Dermis microvascular lymphatic vessel endothelial cell (primary cell): ENCODE data around the gene VAV2. TPM values are rescaled to one million over a fixed set of nuclear protein-coding genes. Genes with fewer than 3 reads are reported as not detected.

Experiments used
- DNase-seq, 2 donors: peaks; one replicate each; pipeline versions ENCODE4 v3.0.0 to v3.0.0-alpha.2; 2010; ENCODE audit warnings: low read depth in 2 of 2
- total RNA-seq: library from RNA; depleted of rRNA; stranded (reverse); fragments of >200 nt; gene quantifications from 2 replicates; pipeline ENCODE4 v1.2.1, GENCODE V29; 2014

VAV2 gene
- total RNA-seq, 1 donor from 2014 or later = 15.0 TPM

DNA sequence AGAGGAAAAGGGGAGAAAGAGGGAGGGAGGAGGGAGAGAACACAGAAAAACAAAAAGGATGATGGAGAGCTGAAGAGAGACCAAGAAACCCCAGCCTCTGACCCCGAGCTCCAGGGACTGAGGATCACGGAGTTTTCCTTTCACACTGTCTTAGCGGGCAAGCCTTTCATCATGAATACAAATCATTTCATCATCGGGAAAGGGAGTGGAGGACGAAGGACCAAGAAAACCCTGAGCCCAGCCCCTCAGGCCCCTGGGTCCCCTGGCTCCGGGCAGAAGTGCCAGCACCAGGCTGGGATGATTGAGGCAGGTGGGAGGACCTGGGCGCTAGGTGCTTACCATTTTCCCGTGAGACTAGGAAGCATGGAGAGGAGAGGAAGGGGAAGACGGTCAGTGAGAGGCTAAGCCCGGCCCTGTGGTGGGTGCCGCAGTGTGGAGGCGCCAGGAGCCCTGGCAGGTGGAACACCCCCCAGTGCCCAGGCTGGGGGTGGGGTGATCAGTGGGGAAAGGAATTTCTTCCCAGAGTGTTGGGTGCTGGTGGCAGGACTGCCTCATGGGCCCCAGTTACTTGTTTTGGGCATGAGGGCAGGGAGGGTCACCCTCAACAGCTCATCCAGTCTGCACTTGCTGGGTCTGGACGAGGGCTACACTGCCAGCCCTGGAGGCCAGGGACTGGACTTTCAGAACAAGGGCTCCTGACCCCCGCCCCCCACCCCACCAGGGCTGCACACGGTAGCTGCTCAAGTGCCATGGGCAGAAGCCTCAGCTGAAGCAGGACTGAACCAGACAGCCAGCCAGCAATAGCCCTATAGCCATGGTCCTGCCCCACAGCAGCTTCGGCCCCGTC lies 205.0 kb downstream of the VAV2 start:
- no peak for DNase-seq

DNA sequence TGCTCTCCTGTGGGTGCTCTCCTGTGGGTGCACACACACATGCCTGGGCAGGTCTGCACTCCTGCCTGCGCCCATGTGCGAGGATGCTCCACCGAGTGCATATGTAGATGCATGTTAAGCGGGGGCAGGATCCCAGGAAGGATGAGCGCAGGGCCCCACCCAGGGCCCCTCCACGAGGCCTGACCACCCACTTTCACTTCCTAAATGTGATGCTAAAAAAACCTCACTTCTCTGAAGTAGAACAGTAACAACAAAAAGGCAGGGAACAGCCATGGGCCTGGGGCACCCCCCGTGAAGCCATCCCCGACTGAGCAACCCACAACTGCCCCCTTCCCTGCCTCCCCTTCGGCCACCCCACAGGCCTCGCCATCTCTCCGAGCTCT lies 205.8 kb downstream of the VAV2 start:
- DNase-seq = no peak

DNA sequence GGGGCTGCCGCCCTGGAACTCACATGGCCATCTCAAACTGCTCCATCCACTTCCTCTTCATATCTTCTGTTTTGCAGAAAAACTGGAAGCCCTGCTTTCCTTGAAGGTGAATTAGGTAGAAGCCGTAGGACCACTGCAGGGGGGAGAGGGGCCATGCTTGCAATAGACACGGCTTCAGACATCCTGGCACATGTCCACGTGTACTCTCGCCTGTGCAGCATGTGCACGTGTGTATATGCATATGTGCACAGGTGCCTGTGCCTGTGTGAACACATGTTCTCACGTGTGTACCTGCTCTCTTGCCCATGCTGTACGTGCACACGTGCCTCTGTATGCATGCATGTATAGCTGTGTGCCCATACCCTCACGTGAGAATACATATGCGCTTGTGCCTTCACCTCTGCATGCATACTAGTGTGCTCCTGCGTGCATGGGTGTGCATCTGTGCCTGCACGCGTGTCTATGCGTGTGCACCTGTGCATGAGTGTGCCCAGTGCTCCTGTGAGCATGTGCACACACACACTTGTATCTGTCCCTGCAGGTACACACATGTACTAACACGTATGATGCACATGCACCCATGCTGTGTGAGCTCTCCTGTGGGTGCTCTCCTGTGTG lies 206.3 kb downstream of the VAV2 start:
- no peak for DNase-seq

DNA sequence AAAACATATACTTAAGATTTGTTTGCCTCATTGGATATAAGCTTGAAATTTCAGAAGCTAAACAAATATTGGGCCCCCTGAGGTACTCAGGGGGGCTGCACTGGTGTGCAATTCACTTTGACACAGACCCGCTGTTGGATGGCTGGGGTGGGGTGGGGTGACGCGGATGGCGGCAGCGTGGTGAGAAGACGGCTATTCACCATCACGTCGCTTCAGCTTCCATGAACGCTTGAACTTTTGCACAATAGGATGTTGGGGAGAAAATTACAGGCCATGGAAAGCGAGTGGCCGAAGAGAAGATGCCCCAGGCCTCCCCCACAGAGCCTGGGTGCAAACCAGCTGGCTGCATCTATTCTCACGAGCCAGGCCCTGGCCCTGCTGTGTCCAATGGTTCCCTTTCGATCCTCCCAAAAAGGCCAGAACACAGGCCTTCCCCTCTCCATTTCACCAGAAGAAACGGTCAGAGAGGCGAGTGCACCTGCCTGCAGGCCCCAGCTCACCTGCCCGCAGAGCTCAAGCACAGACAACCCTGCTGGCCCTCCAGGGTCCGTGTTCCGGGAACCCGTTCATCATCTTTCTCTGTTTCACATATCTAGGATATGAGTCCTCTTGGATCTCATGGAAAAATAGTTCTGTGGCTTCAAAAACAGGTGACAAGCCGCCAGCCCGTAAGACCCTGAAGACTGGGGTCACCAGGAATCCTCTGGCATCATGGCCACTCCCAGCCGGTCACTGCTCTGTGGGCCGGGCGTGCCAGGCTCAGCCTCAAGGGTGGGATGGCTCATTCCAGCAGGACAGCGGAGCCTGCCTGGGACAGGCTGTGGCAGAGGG lies 207.2 kb downstream of the VAV2 start:
- no peak for DNase-seq

DNA sequence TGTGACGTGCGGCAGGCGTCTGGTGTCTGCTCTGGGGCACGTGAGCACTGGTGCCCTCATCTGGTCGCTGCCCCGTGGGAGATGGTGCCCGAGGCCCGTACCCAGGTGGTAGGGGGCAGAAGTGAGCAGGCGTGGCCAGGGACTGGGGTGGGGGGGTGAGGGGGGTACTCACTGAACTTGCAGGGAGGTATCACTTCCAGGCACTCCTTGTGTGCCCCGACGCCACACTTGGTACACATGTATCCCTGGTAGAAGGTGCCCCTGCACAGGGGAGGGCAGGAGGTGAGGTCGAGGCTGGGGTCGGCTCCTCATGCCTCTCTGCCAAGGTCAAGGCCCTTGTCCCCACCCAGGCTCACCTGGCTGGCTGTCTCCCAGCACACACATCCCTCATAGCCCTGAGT lies 208.8 kb downstream of the VAV2 start:
- no peak for DNase-seq

DNA sequence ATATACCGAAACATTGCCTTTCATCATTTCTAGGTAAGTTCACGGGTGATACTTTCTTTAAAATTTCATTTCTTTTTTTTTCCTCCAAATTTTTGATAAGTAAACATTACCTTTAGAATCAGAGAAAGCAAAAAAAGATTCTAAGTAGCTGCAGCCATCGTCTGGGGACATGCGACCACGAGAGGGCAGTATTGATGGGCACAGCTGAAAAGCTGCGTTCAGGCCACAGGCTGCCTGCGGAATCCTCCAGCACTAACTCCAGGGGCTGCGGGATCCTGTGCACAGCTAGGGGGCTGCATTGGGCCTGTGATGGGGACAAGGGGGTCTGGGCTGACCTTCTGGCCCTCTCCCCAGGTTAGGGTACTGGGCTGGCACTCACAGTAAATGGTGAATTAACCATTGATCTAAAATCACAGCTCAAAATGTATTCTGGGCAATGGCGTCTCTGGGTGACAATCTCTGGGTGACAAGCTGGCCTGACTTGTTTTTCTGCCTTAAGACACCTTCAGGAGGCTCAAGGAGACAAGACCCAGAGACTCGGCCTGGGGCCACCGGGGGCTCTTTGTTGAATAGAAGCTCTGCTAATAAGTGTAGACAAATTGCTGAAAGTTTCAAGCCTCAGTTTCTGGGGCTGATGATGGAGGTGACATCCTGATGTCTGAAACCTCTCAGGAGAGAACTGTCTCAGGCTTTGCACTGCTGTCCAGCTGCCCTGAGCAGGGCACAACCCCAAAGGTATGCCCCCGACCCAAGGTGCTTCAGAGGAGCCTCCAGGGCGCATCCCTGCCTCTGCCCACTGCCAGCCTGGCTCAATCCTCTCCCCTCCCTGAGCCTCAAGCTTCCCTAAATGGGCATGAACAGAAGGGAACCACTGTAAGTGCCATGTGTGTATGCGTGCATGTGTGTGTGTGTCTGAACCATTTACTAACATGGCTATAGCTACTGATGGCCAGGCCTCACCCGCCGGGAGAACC lies 209.7 kb downstream of the VAV2 start:
- DNase-seq = peak; percentile 55 to 75

DNA sequence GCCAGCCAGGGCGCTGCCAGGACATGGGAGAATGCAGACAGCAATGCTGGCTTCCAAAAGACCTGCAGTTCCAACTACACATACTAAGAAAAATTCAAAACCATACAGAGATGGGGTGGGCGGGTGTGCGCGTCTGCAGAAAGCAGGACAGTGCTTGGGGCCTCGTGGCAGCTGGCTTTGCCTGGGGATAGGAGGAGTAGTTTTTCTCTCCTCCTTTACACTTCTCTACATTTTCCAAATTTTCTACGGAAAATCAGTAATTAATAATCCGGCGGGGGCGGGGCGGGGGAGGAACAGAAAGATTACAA lies 210.3 kb downstream of the VAV2 start:
- DNase-seq = no peak

DNA sequence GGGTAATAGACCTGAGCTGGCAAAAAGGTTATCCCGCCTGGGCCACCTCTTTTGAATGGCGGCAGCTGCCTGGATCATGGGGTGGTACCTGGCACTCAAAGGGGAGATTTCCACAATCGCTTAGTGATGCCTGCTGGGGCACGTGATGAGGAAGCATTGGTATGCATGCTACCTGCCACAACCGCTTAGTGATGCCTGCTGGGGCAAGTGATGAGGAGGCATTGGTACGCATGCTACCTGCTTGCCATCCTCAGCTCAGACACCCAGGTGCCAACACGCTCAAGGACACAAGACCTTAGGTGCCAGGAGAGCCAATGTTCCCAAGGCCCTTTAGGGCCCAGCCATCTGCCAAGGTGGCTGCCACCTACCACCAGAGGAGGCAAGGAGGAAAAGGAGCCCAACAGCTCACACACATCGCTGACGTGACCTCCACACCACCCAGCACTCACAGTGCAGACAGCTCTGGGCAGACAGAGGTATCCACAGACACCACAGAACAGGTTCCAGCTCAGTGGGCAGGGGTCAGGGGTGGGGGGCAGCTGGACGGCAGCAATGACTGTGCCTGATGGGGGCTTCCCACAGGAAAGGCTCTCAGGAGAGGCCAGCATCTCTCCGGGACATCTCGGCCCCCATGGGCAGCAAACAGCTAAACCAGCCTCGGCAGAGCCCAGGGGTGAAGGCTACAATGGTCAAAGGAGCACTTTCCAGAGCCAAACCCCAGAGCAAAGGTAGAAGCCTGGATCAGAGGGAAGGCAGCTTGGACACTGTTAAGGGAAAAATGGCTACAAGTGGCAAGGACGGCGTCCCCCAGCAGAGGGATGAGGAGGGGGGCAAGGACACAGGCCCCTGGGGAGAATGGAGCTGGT lies 210.9 kb downstream of the VAV2 start:
- DNase-seq = no peak

DNA sequence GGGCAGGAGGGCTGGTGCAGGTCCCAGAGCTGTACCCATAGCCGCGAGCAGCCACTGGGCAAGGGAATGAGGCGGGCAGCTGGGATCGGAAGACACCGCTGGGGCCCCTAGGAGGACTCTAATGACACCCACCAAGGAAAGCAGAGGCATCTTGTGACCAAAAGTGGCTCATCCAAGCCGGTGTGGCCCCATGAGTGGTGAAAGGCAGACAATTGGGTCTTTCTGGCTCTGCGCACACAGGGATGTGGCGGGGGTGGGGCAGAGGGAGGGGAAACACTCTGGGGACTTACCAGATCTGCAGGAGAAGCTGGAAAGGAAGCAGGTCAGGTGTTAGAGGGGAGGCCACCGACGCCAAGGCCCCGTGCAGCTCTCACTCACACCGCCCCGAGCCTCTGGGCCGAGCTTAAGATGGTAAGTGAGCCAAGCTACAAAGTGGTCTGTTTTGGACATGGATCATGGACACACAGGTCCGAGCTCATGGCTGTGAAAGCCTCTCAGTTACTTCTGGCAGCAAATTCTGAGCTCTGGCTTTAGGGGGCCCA lies 211.6 kb downstream of the VAV2 start:
- DNase-seq = no peak

DNA sequence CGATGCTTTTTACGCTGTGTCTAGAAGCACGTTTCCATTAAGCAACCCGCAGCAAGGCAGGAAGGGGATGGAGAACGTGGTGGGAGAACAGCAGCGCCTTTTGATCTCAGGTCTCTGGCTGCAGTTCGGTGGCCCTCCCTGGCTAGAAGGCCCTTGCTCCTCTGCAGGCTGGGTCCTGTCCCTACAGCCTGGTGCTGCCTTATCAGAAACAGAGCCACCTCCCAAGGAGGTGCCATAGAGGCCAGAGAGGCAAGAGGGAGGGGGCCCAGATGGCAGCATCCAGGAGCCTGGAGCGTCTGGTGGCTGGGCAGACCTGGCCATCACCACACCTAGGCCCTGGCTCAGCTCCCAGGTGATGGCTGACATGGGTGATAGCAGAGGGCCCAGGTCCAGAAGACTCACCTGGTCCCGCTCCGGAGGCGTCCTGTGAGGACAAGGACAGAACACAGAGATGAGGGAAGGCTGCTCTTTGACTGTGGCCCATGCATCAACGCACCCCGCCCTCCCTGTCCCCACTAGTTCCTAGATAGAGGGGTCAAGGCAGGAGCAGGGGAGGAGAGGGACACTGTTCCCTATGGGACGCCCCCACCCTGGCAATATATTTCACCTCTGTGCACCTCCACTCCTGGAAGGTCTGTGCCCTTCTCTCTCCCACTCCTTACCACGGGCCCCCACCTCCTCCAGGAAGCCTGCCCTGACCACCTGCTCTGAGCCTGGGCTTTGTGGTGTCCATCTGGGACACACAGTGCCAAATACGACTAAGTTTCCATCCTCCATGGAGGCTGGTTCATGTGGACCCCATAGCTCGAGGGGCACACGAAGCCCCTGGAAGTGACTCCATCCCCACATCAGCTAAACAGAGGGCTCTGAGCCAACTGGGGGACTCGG lies 212.4 kb downstream of the VAV2 start:
- DNase-seq = no peak

DNA sequence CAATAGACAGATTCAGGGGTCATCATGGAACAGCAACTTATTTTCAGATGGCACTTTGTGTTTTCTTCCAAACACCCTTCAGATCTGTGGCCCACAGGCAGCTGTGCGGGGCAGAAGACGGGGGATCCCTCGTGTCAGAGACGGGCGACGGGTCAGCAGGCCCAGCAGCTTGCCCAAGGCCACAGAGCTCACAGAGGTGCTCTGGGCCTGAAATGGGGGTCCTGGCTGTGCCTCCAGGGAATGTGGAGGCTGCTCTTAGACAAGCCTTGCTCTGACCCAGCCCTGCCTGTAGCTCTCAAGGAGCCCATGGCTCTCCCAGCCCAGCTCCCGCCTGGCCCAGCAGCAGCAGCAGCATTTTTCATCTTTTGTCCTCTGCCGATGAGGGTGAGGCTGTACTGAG lies 213.0 kb downstream of the VAV2 start:
- DNase-seq = no peak

DNA sequence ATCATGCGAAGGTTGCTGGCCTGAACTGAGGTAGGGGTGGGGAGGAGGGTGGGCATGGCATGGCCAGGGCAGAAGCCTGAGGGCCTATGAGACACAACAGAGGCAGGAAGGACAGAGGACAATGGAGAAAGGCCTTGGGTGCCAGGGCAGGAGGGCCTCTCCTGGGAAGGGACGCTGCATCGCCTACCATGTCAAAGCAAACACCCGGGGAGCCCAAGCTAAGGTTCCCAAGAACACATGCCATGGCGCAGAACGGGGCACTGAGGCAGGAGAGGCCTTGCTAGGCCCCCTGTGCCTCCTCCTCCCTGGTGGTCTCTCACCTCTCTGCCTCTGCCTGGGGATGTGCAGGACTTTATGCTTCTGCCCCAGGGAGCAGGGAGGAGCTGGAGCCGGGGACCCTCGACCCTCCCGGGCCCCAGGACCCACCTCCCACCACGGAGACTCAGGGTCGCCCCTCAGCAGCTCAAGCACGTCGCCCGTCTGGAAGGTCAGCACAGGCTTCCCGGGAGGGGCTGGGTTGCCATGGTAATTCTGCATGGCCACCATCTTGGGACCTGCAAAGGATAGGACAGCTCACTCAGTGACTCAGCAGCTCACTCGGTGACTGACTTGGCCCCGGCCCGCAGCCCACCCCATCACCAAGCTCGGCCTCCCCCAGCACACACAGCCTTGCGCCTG lies 213.6 kb downstream of the VAV2 start:
- no peak for DNase-seq

DNA sequence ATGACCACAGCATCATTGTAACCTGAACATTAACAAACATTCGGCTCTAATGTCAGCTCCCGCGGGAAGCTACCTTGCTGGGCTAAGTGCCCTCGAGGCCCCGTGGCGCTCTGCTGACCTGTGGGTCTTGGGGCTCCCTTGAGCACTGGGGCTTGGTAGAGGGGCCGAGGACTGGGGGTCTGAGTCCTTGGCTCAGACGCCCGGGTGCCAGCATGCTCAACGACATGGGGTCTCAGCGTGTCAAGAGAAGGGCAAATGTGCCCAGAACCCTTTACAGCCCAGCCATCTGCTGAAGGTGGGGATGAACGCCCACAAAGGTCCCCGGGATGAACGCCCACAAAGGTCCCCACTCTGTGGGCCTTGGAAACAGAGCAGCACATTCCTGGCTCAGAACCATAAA lies 214.3 kb downstream of the VAV2 start:
- DNase-seq = no peak

DNA sequence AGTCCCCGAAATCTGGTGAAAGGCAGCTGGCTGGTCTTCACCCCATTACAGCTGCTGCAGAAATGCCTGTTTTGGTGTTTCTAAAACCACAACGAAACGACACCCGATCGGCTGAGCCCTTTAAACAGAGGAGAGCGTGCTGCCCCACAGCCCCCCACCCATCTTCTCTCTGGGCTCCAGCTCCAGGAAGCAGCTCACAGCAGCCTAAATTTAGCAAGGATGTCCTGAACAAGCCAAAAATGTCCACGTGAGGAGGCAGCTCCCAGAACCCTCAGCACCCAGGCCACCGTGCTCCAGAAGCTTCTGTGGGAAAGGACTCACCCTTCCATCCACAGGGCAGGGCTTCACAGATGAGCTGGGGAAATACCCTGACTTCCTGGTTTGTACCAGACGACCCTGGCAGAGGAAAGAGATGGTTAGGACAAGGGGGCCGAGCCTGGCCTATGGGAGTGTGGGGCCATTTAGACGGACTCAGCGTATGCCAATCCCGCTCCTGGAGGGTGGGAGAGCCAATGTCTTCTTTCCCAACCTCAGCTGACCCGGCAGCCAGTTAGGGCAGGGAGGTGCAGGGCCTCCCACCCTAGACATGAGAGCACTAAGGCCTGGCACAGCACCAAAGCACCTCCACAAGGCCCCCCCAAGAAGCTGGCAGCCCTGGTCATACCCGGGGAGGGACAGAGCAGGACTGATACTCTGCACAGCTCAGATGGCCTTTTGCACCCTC lies 214.9 kb downstream of the VAV2 start:
- no peak for DNase-seq

DNA sequence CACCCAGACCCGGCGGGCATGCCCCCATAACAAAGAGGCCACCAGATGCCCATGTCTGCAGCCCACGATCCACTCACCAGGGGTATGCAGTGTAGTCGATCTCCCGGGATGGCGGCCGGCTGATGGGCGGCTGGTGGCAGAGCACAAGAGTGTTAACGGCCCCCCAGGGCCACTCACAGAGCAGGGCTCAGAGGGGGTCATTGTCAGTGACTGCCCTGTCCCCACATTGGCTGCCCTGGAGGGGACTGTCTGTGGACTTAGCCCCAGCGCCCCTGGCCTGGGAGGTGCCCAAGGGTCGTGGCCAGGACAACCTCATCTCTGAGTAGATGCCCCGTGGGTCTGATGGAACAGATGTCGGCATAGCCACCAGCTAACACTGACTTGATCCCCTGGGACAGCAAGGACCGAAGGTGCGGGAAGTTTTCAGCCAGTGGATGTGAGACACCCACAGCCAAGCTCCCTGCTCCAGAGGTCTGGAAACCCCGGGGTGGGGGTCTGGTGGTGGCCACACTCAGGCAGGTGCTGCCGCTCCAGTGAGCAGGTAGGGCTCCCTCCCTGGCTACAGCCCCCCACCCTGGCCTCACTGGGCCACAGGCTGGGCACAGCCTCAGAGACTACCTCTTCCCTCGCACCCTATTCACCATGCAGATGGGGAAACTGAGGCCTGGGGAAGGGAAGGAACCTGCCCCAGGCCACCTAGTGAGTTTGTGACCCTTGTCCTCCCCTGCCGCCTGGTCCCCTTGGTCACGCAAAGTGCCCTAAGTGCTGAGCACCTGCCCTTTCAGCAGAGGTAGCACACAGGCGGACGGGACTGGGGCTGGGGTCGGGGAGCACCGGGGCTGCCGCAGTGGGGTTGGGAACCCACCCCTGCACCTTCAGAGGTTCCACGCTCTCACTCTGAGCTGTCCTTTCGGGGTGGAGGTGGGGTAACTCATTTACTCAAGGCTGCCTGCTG lies 215.9 kb downstream of the VAV2 start:
- no peak for DNase-seq

DNA sequence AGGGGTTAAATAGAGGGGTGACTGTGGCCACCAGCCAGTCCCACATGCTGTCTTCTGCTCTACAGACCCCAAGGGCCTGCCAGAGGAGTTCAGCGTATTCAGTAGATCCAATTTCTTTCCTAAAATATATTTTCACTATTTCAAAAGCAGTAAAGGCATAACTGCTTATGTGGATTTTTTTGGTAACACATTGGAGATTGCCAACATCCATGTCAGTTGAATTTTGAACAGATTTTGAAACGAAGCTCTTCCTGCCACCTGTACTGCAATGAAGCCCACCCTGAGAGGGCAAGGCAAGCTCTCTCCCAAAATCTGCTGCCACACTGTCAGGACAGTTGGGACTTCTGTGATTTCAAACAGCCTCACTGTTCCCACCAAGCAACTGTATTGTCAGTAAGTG lies 216.8 kb downstream of the VAV2 start:
- DNase-seq = no peak

DNA sequence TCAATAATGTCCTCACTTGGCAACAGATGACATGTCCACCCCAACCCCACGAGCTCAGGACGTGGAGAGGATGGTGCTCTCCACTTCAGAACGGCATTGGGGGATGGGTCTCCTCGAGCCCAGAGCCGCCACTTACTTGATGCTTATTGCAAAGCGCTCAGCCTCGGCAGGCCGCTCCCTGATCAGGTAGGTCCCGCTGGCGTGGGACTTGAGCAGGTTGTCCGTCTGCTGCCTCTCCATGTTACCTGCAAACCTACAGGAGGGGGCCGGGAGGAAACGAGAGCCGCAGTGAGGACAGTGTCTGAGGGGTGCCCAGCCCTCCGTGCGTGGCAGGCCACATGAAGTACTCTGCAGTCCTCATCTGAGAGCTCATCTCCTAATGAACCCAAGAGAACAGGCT lies 217.3 kb downstream of the VAV2 start:
- DNase-seq = no peak
